ENCODE results near the gene MYMK.

MYMK gene

DNA sequence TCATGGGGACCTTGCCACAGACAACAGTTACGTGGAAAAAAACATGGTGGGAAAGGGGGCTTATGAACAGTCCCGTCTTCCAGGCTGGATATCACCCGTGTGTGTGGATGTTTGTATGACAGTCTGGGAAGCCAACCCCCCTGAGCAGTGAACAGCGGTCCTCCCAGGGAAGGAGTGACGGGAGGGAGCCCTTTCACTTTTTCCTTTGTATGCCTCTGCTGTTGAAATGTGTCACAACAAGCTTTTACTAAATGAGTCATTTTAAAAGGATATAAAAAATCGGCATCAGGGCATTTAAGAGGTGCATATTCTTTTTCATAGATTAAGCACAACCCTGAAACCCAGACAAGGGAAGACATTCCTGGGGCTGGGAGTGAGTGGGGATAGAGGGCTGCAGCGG, 5.1 kb downstream of the MYMK start:
- no peak for DNase-seq (ENCODE audit: low read depth in 1 of 2, low spot score in 1 of 2)

DNA sequence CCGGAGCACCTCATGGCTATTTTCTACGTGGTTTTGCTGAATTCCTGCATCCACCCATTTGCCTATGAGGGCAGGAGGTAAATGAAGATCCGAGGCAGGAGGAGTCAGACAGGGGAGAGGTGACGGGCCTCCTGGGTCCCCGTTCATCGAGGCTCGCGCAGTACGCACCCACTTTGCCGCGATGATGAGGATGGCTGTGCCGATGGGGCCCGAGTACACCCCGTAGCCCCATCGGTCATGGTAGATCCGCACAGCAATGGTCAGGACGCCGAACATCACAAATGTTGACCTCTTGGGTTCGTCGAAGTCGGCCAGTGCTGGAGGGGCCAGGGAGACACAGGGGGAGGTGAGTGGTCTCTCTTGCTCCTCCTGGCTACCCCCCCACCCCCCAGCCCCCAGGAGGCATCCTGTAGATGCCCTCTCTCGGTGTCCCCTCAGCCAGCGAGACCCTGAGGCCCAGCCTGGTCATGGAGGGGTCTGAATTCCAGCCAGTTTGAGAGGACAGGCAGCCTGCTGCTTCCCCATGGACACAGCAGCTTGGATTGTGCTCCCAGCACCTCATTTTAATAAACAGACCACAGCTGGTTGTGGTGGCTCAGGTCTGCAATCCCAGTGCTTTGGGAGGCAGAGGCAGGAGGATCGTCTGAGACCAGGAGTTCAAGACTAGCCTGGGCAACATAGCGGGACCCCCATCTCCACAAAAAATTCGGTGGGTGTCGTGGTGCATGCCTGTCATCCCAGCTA, 5.9 kb downstream of the MYMK start:
- no peak for DNase-seq (ENCODE audit: low read depth in 1 of 2, low spot score in 1 of 2)

DNA sequence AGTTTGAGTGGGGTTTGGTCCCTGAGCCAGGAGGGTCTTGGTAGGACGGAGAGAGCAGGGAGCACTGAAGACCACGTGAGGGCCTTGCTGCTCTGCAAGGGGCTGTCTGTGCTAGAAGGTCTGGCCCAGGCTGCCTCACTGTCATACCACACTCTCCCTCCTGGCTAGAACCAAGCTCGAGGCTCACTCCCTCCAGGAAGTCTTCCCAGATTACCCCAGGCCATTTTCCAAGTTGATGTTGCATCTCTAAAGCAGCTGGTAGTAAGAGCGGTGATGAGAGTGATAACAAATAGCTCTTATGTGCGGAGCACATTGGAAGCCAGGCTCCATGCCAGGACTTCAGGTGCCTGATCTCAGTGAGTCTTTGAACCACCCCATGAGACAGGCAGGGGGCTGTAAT, 6.6 kb downstream of the MYMK start:
- DNase-seq (ENCODE audit: low read depth in 1 of 2, low spot score in 1 of 2): no peak

DNA sequence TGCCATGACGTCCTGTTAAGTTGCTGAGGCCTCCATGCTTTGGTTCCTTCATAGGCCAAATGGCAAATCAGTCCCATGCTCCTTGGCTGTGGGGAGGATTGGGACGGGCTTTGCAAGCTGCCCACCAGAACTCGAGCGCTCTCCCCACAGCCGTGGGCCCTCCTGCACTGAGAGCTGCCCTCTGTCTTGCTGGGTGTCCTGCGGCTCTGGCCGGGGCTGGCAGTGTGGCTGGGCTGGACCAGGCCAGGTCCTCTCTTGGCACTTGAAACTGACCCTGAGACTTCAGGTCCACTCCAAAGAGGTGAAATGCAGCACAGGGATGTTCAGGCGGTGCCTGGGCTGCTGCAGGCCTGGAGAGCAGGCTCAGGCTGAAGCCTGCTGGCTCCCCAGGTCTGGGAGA, 7.0 kb downstream of the MYMK start:
- no peak for DNase-seq (ENCODE audit: low read depth in 1 of 2, low spot score in 1 of 2)

DNA sequence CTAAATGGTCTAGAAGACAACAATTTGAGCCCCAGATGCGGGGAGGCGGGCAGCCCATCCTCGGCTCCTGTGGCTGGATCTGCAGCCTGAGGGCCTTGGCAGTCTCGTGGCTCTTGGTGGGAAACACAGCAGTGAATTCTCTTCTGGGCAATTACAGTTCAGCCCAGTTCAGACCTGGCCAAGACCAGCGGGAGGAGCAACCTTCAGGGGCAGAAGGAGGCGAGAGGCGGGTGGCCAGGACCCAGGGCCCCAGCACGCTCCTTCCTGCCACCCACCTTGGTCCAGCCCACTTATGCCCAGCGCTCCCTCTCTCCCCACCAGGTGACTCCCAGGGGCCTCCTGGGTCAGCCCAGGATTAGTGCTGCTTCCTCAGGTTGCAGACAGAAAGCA, 7.8 kb downstream of the MYMK start:
- no peak for DNase-seq (ENCODE audit: low read depth in 1 of 2, low spot score in 1 of 2)

DNA sequence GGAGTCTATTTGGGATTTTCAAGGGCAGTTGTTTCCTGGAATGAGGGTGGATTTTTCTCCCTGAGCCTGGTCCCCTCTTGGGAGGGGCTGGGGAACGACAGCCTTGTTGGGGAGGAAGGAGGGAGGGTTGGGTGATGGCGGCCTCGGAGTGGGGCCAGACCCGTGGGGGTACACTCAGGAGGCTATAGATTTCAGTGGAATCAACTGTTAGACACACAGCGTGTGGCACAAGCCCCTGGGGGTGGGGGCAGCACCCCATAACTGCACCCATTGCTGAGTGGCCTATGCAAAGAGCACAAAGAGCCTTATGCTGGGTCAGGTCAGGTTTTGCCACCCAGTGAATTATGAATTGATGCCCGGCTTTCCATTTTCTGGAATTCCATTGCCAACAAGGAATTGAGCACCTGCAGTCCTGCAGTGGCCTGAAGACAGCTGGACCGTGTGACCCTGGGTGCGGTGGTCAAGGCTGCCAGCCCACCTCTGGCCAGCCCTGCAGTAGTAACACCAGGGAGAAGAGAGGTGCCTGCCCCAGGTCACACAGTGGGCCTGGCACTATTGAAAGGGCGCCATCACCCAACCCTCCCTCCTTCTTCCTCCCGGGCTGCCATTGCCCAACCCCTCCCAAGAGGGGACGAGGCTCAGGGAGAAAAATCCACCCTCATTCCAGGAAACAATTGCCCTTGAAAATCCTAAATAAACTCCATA, 8.4 kb downstream of the MYMK start:
- DNase-seq (ENCODE audit: low read depth in 1 of 2, low spot score in 1 of 2): no peak

DNA sequence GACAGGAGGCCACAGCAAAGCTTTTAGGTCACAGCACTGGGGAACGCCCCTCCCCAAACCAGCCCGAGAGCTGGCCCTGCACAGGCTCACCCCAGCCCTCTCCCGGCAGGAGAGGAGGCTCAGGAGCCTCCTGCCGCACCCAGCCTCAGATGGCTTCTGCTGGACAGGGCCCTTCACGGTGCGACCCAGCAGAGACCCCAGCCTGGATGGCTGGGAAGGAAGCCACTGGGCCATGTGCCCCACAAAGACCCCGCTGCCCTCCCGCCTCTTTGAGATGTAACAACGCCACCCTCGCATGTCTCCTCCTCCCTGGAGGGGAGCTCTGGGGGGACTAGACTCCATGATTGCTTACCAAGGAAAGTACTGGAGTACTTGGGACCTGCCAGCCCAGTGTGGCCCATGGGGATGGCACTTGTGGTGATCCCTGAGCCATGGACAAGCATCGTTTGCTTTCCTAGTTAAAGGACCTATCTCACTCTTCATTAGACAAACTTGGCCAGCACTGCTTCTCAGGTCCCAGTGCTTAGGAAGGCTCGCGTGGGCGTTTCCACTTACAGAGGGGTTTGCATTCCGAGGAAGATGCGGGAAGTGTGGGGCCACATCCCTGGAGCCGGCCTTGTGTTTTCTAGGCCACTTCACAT, 9.0 kb downstream of the MYMK start:
- no peak for DNase-seq (ENCODE audit: low read depth in 1 of 2, low spot score in 1 of 2)

DNA sequence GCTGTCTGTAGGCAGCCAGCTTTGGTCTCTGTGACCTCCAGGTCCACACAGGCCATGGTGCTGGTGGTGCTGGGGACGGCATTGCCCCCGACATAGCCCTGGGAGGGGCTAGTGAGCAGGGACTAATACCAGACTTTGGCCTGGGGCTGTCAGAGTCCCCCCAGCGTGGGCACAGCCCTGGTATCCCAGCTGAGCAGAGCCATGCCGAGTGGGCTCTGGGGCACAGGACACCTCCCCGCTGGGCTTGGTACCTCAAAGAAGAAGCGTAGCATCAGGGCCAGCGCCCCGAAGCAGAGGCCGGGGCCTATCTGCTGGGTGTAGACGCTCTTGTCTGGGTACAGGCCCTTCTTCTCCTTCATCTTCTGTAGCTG, 9.5 kb downstream of the MYMK start:
- DNase-seq (ENCODE audit: low read depth in 1 of 2, low spot score in 1 of 2): no peak

DNA sequence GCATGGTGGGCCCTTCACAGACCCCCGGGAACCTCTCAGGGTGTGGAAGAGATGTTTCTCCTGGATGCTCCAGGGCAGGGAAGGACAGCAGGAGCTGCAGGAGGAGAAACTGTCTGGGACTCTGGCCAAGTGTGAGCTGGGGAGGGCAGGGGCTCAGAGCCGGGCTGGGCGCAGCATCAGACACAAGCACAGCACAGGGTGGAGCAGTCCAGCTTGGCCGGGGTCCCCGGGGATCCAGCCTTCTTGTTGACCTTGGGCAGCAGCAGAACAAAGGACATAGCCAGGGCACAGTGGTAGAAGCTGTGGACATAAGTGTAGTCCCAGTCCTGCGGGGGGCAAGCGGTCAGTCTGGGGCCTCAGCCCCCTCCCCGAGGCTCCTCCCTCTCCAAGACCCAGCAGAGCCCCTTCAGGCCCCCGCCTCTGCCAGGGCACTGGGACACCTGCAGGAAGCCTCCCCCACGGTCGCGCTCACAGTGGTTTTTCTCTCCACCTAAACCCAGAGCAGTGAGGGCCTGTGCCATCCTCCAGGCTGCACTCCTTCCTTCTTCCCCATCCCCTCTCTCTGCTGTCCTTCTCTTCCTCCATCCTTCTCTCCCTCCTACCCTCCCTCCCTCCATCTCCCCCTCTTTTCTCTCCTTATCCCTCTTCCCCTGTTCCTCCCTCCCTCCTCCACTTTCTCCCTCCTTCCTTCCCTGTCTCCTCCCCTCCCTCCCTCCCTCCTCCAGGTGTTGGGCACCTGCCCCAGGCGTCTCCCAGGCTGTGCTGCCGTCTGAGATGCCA, 10.1 kb downstream of the MYMK start:
- no peak for DNase-seq (ENCODE audit: low read depth in 1 of 2, low spot score in 1 of 2)

DNA sequence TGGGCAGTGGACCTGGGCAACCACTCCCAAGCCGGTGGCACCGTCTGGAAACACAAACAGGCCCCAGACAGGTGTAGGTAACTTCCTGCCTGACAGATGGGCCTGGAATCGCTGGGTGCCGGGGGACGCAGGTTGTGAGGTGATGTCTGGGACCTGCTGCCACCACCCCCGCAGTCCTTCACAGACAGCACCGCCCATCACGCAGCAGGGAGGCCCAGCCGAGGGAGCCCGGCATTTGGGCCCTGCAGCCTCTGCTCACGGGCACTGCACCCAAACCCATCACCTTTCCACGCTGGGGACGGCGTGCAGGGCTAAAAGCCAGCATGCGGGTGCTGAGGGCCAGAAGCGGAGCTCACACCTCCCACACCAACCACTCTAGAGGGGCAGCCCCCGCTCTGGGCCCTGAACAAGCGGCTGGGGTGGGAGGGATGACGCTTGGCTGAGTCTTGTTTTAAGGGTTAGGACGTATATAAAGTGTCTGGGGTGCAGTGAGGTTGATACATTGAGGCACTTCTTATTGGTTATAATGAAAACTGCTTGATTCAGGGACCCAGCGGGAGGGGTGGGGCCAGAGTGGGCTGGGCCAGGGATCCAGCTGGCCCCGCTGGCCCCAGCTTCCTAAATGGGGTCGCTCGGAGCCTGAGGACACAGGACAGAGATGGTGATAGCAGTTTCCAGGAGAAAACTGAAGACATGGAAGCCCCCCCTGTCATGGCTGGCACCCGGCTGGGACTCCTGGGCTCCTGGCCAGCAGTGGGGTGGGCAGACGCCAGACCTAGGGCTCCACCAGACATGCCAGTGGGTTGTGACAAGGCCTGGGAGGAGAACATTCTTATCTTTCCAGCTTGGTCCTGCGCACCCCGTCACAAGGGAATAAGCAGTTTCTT, 11.3 kb downstream of the MYMK start:
- no peak for DNase-seq (ENCODE audit: low read depth in 1 of 2, low spot score in 1 of 2)

DNA sequence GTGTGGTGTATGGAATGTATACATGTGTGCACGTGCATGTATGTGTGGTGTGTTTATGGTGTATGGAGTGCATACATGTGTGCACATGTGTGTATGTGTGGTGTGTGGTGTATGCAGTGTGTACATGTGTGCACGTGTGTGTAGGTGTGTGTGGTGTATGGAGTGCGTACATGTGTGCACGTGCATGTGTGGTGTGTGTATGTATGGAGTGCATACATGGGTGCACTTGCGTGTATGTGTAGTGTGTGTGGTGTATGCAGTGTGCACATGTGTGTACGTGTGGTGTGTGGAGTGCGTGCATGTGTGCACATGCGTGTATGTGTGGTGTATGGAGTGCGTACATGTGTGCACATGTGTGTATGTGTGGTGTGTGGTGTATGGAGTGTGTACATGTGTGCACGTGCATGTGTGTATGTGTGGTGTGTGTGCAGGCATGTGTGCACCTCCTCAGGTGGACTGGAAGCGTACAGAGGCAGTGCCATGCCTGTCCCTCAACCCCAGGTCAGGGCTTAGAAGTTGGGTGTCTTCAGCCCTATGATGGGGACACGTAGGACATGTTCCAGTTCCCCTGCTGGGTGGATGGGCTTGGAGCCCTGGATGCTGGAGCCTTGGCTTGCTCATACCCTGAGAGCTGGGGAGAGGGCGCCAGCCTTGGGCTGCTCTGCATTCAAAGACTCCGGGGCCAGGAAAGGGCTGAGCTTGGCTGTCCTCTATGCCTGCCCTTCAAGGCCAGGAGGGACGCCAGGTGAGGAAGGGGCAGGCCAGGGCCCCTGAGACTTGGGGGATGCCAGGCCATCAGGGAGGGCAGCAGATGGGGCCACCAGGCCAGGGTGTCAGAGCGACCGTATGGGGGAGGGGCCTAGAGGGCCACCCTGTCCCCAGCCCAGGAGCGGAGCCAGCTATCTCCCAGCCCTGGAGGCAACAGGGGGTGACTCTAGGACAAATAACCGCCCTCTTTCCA, 12.2 kb downstream of the MYMK start:
- no peak for DNase-seq (ENCODE audit: low read depth in 1 of 2, low spot score in 1 of 2)

DNA sequence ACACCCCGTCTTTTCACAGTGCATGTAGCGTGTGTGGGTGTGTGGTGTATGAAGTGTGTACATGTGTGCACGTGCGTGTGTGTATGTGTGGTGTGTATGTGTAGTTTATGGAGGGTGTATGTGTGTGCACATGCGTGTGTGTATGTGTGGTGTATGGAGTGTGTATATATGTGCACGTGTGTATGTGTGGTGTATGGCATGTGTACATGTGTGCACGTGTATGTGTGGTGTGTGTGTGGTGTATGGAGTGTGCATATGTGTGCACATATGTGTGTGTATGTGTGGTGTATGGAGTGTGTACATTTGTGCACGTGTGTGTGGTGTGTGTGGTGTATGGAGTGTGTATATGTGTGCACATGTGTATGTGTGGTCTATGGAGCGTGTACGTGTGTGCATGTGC, 13.2 kb downstream of the MYMK start:
- DNase-seq (ENCODE audit: low read depth in 1 of 2, low spot score in 1 of 2): no peak

DNA sequence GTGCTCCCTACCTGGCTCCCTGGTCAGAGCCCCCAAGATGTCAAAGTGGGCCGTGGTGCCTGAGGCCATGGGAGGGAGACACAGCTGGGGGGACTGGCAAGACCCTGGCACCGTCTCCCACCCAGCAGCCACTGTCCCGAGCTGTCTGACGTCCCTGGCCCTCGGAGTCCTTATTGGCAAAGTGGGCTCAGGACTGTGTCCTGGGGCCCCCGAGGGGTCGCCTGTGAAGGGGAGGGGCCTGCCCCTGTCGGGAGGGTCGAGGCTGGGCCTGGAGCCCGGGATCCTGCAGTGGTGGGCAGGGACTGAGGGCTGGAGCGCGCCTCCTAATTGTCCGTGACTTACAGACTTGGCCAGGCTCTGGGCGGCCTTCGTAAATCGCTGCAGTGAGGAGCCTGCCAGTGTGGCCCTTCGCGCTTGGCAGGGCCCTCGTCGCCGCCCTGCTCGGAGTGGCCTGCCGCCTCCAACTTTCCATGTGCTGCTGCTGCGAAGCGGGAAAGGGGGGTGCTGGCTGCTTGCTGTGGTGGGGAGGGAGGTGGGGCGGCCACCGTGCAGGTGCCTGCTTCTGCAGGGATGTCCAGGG, 13.7 kb downstream of the MYMK start:
- no peak for DNase-seq (ENCODE audit: low read depth in 1 of 2, low spot score in 1 of 2)

DNA sequence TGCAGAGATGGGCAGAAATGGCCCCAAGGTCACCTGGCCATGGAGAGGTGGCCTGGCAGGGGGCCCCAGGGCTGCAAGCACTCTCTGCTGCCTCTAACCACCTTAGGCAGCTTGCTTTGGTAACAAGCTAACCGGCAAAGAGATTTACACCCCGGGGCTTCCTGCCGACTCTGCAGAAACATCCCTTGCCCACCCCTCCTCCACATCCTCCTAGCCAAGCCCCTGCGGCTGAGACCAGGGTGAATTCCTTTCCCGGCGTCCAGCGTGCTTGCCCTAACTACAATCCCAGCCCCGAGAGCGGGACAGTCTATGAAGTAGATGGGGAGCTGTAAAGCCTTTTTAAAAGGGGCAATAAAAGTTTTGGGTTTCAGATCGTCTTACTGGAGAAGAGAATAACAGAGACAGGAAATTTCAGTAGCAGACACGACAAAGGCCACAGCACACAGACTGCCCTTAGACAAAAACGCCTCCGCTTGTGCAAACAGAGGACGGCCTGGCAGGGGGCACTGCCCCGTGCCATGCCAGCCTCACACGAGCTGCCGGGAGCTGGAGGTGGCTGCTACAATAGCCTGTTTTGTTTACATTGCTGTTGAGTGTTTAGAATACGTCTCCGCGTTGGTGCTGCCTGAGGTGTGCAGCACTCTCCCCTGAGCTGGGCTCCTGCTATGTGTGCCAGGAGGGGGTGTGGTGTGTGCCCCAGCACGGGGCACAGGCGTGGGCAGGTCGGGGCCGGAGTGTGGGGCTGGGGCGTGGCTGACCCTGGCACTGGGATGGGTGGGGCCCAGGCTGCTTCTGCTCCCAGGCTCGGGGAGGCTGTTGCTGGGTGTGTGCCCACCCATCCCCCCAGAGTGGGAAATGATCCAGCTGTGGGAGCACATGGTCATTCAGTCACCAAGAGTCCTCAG, 15.3 kb downstream of the MYMK start:
- DNase-seq (ENCODE audit: low read depth in 1 of 2, low spot score in 1 of 2): no peak

DNA sequence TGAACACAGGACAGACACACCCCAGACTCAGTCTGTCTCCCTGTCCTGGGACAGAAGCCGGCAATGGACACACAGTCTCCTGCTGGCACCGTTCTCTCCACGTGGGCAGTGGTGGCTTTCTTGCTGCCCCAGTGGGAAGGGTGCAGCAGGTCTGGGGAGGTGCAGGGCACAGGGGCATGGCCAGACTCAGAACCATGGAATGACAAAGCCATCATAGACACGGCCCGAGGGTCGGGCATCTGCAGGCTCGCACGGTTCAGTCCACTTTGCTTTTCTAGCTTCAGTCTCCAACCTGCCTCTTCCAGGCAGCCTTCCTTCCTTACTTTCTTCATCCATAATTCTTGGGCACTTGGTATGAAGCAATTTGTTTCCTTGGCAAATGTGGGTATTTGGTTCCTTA, 16.7 kb downstream of the MYMK start:
- DNase-seq (ENCODE audit: low read depth in 1 of 2, low spot score in 1 of 2): no peak

DNA sequence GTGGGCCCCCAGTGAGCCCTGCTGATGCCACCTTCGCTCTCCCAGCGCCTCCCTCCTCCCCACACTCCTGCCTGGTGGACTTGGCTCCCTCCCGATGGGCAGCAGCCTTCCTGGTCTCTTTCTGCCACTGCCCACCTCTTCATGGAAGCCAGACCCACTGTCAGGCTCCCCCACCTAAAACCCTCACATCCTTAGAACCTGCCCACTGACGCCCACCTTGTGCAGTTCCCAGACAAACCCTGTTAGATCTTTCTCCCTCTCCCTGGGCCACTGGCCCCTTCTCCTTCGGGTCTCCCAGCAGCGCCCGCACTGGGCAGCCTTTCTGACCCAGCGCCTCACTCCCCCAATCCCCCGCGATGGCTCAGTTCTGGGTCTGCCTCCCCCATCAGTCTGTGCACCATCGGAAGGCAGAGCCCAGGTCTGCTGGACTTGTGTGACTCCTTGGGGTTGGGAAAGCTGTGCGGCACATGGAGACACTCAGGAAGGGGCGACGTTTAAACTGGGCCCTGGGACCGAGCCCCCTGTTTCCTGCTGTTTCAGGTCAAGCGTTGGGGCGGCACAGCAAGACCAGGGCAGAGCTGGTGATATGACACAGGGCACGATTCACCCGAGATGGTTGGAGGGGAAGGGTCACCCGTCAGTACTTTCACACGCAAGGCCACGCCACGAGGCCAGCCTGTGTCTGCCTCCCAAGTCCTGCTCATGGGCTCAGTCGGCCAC, 17.4 kb downstream of the MYMK start:
- no peak for DNase-seq (ENCODE audit: low read depth in 1 of 2, low spot score in 1 of 2)

DNA sequence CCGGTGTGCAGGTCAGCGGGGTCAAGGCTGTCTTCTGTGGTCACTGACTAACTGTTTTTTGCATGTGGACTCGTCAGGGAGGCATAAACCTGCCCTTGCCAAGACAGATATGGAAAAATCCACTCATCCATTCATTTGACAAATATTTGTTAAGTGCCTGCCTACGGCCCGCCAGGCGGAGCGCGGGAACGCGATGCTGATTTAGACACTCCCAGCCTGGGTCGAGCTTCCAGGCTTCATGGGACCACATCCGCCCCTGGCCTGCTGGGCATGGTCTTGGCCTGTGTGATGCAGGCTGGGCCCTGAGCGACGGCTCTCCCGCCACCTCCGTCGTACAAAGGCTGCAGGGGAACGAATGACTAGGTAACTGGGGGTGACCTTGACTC, 18.1 kb downstream of the MYMK start:
- no peak for DNase-seq (ENCODE audit: low read depth in 1 of 2, low spot score in 1 of 2)

Data from activated T-helper 1 cell treated with anti-CD3 and anti-CD28 coated beads, Interleukin-2, amount 50 U/mL, for 16 hours (primary cell).